Stimulated activated CD4-positive, alpha-beta T cell treated with anti-CD3 and anti-CD28 coated beads, Interleukin-12 subunit alpha, Interleukin-12 subunit beta, amount 100 ng/mL, for 4 hours (primary cell): ENCODE measurements around the gene EFNA2.
"Not testable (repeated sequence)": the region's sequence is repeated elsewhere in the genome, so short reads cannot be mapped to it uniquely, and the experiment has no call there.

Experiments used
- DNase-seq: peaks from one replicate; pipeline ENCODE4 v3.0.0-alpha.2; 2020

EFNA2 gene

GRCh38 chr19:1322198-1322981 is 36.7 kb downstream of the EFNA2 start:
- DNase-seq, result no peak

GRCh38 chr19:1324249-1324805 is 38.7 kb downstream of the EFNA2 start:
- DNase-seq, result no peak

- DNase-seq, result peak; percentile 6
Measured at GRCh38 chr19:1324806-1325567, 39.3 kb downstream of the EFNA2 start.

- DNase-seq, result no peak
Measured at GRCh38 chr19:1325568-1326294, 40.1 kb downstream of the EFNA2 start.

GRCh38 chr19:1327125-1327524 is 41.5 kb downstream of the EFNA2 start:
- DNase-seq, result no peak

GRCh38 chr19:1332208-1332607 is 46.5 kb downstream of the EFNA2 start:
- not testable (repeated sequence) for DNase-seq

GRCh38 chr19:1336079-1336684 is 50.5 kb downstream of the EFNA2 start:
- no peak for DNase-seq

- DNase-seq, result no peak
Measured at GRCh38 chr19:1340681-1341469, 55.2 kb downstream of the EFNA2 start.

- no peak for DNase-seq
Measured at GRCh38 chr19:1343041-1343440, 57.4 kb downstream of the EFNA2 start.

GRCh38 chr19:1349211-1349610 is 63.5 kb downstream of the EFNA2 start:
- no peak for DNase-seq

- DNase-seq, result no peak
Measured at GRCh38 chr19:1350867-1351266, 65.2 kb downstream of the EFNA2 start.
